PC-9 (cell line): ENCODE results near the gene CYBC1.

Source experiments
- CTCF ChIP-seq: fragments of 200-600 bp; sonication (generic); conservative IDR thresholded peaks from 2 replicates; pipeline ENCODE4 v1.6.1; 2017; ENCODE audit warnings: mixed run types, antibody characterized with exemption, mild to moderate bottlenecking, moderate library complexity
- EZH2 ChIP-seq: fragments of 200-600 bp; sonication (generic); IDR thresholded peaks from 2 replicates; pipeline ENCODE4 v1.8.0; 2017; ENCODE audit warnings: antibody characterized with exemption, low read depth

- no peak for TF ChIP-seq CTCF
- no peak for TF ChIP-seq EZH2
These were observed 13.3 kb downstream of the CYBC1 start for GRCh38 chr17:82437325-82437668.
